GM23338 (cell line): ENCODE results near the gene AOPEP. TPM values are rescaled to one million over a fixed set of nuclear protein-coding genes. Genes with fewer than 3 reads are reported as not detected.

Source experiments
- ATAC-seq: fragments of 200-7000 bp; cut with Tn5 transposase; 3 replicates; pipeline ENCODE4 v1.9.1; 2020
- DNase-seq: peaks from one replicate; pipeline ENCODE4 v3.0.0-alpha.2; 2015; ENCODE audit warnings: low spot score
- H2AFZ ChIP-seq: fragments of 200-600 bp; sonication (generic); 2 replicates; pipeline ENCODE4 v1.8.0; 2016; ENCODE audit warnings: antibody characterized with exemption, mild to moderate bottlenecking, moderate library complexity
- H3F3A ChIP-seq: fragments of 200-600 bp; sonication (generic); replicated peaks from 2 replicates; pipeline ENCODE4 v1.8.0; 2017; ENCODE audit warnings: antibody characterized with exemption, mixed run types, low read depth
- H3K27ac ChIP-seq: fragments of 200-600 bp; sonication (generic); 2 replicates; pipeline ENCODE4 v1.6.1; 2016; ENCODE audit warnings: low read depth
- H3K27me3 ChIP-seq: fragments of 200-600 bp; sonication (generic); 2 replicates; pipeline ENCODE4 v1.8.0; 2016; ENCODE audit warnings: mild to moderate bottlenecking, mixed run types, moderate library complexity; ENCODE audit not compliant: insufficient read depth
- H3K36me3 ChIP-seq: fragments of 200-600 bp; sonication (generic); 2 replicates; pipeline ENCODE4 v1.8.0; 2016; ENCODE audit warnings: mild to moderate bottlenecking; ENCODE audit not compliant: insufficient read depth
- H3K4me1 ChIP-seq: fragments of 200-600 bp; sonication (generic); 2 replicates; pipeline ENCODE4 v1.8.0; 2016; ENCODE audit warnings: mild to moderate bottlenecking, moderate library complexity; ENCODE audit not compliant: insufficient read depth
- H3K4me2 ChIP-seq: fragments of 200-600 bp; sonication (generic); 2 replicates; pipeline ENCODE4 v1.7.1; 2017; ENCODE audit warnings: mixed run types
- H3K4me3 ChIP-seq: fragments of 200-600 bp; sonication (generic); 2 replicates; pipeline ENCODE4 v1.6.1; 2016; ENCODE audit warnings: mixed run types
- H3K79me2 ChIP-seq: fragments of 200-600 bp; sonication (generic); replicated peaks from 2 replicates; pipeline ENCODE4 v1.8.0; 2017; ENCODE audit warnings: mild to moderate bottlenecking; ENCODE audit not compliant: insufficient read depth
- H3K9me2 ChIP-seq: fragments of 200-600 bp; sonication (generic); 2 replicates; pipeline ENCODE4 v1.8.0; 2017; ENCODE audit not compliant: insufficient read depth
- H4K20me1 ChIP-seq: fragments of 200-600 bp; sonication (generic); replicated peaks from 2 replicates; pipeline ENCODE4 v1.8.0; 2017; ENCODE audit warnings: mild to moderate bottlenecking; ENCODE audit not compliant: insufficient read depth
- H3K27ac Mint-ChIP-seq: 2 replicates; pipeline ENCODE4 v1.8.0; 2020; ENCODE audit warnings: inconsistent platforms, mild to moderate bottlenecking, moderate library complexity, mixed read lengths
- H3K27me3 Mint-ChIP-seq: 3 replicates; pipeline ENCODE4 v1.8.0; 2022; ENCODE audit warnings: low read depth, mild to moderate bottlenecking, moderate library complexity, mixed read lengths, inconsistent platforms; ENCODE audit not compliant: insufficient read depth, poor library complexity
- H3K36me3 Mint-ChIP-seq: 3 replicates; pipeline ENCODE4 v1.8.0; 2021; ENCODE audit warnings: low read depth, mild to moderate bottlenecking, inconsistent platforms, moderate library complexity, mixed read lengths
- H3K4me1 Mint-ChIP-seq: 3 replicates; pipeline ENCODE4 v1.8.0; 2020; ENCODE audit warnings: mild to moderate bottlenecking, inconsistent platforms, mixed read lengths
- H3K4me3 Mint-ChIP-seq: 3 replicates; pipeline ENCODE4 v1.8.0; 2021; ENCODE audit warnings: moderate library complexity, mild to moderate bottlenecking, inconsistent platforms, mixed read lengths
- H3K9me3 Mint-ChIP-seq: 3 replicates; pipeline ENCODE4 v1.8.0; 2020; ENCODE audit warnings: moderate library complexity, mild to moderate bottlenecking, inconsistent platforms, mixed read lengths
- CREB1 ChIP-seq: fragments of 250-450 bp; sonication (Bioruptor Pico); IDR thresholded peaks from 2 replicates; pipeline ENCODE4 v1.5.0; 2020; ENCODE audit warnings: low read depth, mild to moderate bottlenecking, moderate library complexity
- CTCF ChIP-seq, 2 experiments: fragments of 200-600 bp in 1 of 2; sonication (generic) in 1 of 2; conservative IDR thresholded peaks; 2 replicates each; pipeline versions ENCODE4 v1.5.1 to v1.6.1; 2016 to 2017; ENCODE audit warnings: antibody characterized with exemption in 2 of 2, low read depth in 2 of 2, mild to moderate bottlenecking in 2 of 2, moderate library complexity in 1 of 2
- ETS1 ChIP-seq: IDR thresholded peaks from 2 replicates; pipeline ENCODE4 v1.6.1; 2016; ENCODE audit warnings: antibody characterized with exemption
- EZH2 ChIP-seq: fragments of 200-600 bp; sonication (generic); IDR thresholded peaks from one replicate; pipeline ENCODE4 v1.8.0; 2017; ENCODE audit warnings: antibody characterized with exemption, mild to moderate bottlenecking, low read depth; ENCODE audit not compliant: unreplicated experiment
- EZH2phosphoT487 ChIP-seq: fragments of 200-600 bp; sonication (generic); IDR thresholded peaks from one replicate; pipeline ENCODE4 v1.8.1; 2018; ENCODE audit warnings: antibody characterized with exemption; ENCODE audit not compliant: unreplicated experiment
- JUNB ChIP-seq: IDR thresholded peaks from one replicate; pipeline ENCODE4 v1.6.1; 2016; ENCODE audit warnings: antibody characterized with exemption; ENCODE audit not compliant: unreplicated experiment
- NANOG ChIP-seq: IDR thresholded peaks from 2 replicates; pipeline ENCODE4 v1.6.1; 2016; ENCODE audit warnings: antibody characterized with exemption, borderline replicate concordance
- POLR2AphosphoS5 ChIP-seq: IDR thresholded peaks from 2 replicates; pipeline ENCODE4 v1.6.1; 2016; ENCODE audit warnings: antibody characterized with exemption, low read depth
- REST ChIP-seq: IDR thresholded peaks from one replicate; pipeline ENCODE4 v1.6.1; 2018; ENCODE audit warnings: antibody characterized with exemption; ENCODE audit not compliant: unreplicated experiment
- STAT1 ChIP-seq: IDR thresholded peaks from one replicate; pipeline ENCODE4 v1.6.1; 2016; ENCODE audit warnings: antibody characterized with exemption; ENCODE audit not compliant: unreplicated experiment
- ZNF114 ChIP-seq: fragments of 250-450 bp; sonication (Bioruptor Pico); IDR thresholded peaks from 2 replicates; pipeline ENCODE4 v1.5.0; 2020; ENCODE audit warnings: mild to moderate bottlenecking, moderate library complexity
- ZNF331 ChIP-seq: fragments of 250-450 bp; sonication (Bioruptor Pico); IDR thresholded peaks from 2 replicates; pipeline ENCODE4 v1.5.0; 2020; ENCODE audit warnings: low read depth, mild to moderate bottlenecking, moderate library complexity
- ZNF462 ChIP-seq: fragments of 250-450 bp; sonication (Bioruptor Pico); IDR thresholded peaks from 2 replicates; pipeline ENCODE4 v1.5.0; 2020; ENCODE audit warnings: mild to moderate bottlenecking, moderate library complexity
- polyA plus RNA-seq: library from polyadenylated mRNA; unstranded; fragments of >200 nt; fragmentation: Nextera tagmentation; extraction: Ambion mirVana; gene quantifications from 2 replicates; pipeline ENCODE4 v1.2.1, GENCODE V29; 2016
- total RNA-seq: library from RNA; depleted of rRNA; stranded (reverse); fragments of >200 nt; shearing (Covaris generic); gene quantifications from 2 replicates; pipeline ENCODE4 v1.2.3, GENCODE V29; 2014

AOPEP gene
- total and polyA plus RNA-seq, 2 experiments from 2014 or later, result 7.0 to 16.5 TPM

- peaks cover 6% of the 10 kb centered on the region for H3K27me3 Mint-ChIP-seq
- peak; percentile 33 for ATAC-seq
- no peak overlapping the region for H3K27ac Mint-ChIP-seq
- TF ChIP-seq EZH2, result no peak
- no peak for TF ChIP-seq CREB1 (CRISPR knock-in tag)
- TF ChIP-seq EZH2phosphoT487, result no peak
- no peak for TF ChIP-seq STAT1
- no peak for TF ChIP-seq POLR2AphosphoS5
- no peak for TF ChIP-seq ETS1
- TF ChIP-seq JUNB, result no peak
- no peak for TF ChIP-seq ZNF114 (CRISPR knock-in tag)
- no peak for TF ChIP-seq CTCF (conservative IDR thresholded peaks at IDR 0.05; ENCODE audit: low read depth in 2 of 2)
- no peak for TF ChIP-seq NANOG
- TF ChIP-seq ZNF462 (CRISPR knock-in tag), result no peak
- no peak for TF ChIP-seq ZNF331 (CRISPR knock-in tag)
- TF ChIP-seq REST, result no peak
- H3K4me3 ChIP-seq, result no peak overlapping the region
- H3K4me3 Mint-ChIP-seq, result no peak overlapping the region
- no peaks in the 10 kb centered on the region for H3K9me3 Mint-ChIP-seq
- DNase-seq, result no peak
- no peaks in the 10 kb centered on the region for H3K79me2 ChIP-seq
- peaks cover 12% of the 10 kb centered on the region; the same call in 1 of the 2 replicates for H3K4me1 ChIP-seq
- H2AFZ ChIP-seq, result no peak overlapping the region
- H3K9me2 ChIP-seq, result no peaks in the 10 kb centered on the region
- no peaks in the 10 kb centered on the region for H3K36me3 ChIP-seq
- no peak overlapping the region for H3K4me2 ChIP-seq
- peaks cover 50% of the 10 kb centered on the region for H3K4me1 Mint-ChIP-seq
- 0 out of 2 replicates have a peak overlapping the region, but pooled peaks have one; percentile 30 for H3K27ac ChIP-seq
- no peaks in the 10 kb centered on the region for H4K20me1 ChIP-seq
- no peaks in the 10 kb centered on the region for H3F3A ChIP-seq
- H3K36me3 Mint-ChIP-seq, result no peaks in the 10 kb centered on the region
- H3K27me3 ChIP-seq, result no peaks in the 10 kb centered on the region
Observed at GRCh38 chr9:94921092-94921471, 194.6 kb downstream of the AOPEP start.
